ENCODE measurements around the gene TTLL13.
A peak's percentile ranks its signal among the peaks of the same experiment; 100 is the strongest.

The TTLL13 gene

GRCh38 chr15:90213122-90213817 lies 36.1 kb upstream of the TTLL13 start:
- DNase-seq: peak; percentile 60
- Histone ChIP-seq H3K27ac (peak overlapping the region; percentile 75), H3K36me3 (peaks cover 81% of the 10 kb centered on the region), H3K9me3 (ENCODE audit: severe bottlenecking) (no peaks in the 10 kb centered on the region), H3K27me3 (ENCODE audit: insufficient read depth, low read depth, severe bottlenecking) (no peaks in the 10 kb centered on the region), H3K4me3 (ENCODE audit: low read depth, low read length) (no peak overlapping the region)
- TF ChIP-seq, protein P1, sequence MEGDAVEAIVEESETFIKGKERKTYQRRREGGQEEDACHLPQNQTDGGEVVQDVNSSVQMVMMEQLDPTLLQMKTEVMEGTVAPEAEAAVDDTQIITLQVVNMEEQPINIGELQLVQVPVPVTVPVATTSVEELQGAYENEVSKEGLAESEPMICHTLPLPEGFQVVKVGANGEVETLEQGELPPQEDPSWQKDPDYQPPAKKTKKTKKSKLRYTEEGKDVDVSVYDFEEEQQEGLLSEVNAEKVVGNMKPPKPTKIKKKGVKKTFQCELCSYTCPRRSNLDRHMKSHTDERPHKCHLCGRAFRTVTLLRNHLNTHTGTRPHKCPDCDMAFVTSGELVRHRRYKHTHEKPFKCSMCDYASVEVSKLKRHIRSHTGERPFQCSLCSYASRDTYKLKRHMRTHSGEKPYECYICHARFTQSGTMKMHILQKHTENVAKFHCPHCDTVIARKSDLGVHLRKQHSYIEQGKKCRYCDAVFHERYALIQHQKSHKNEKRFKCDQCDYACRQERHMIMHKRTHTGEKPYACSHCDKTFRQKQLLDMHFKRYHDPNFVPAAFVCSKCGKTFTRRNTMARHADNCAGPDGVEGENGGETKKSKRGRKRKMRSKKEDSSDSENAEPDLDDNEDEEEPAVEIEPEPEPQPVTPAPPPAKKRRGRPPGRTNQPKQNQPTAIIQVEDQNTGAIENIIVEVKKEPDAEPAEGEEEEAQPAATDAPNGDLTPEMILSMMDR (IDR thresholded peaks at IDR 0.05; ENCODE audit: low read depth, low read length): no peak

GRCh38 chr15:90213818-90214204 lies 35.5 kb upstream of the TTLL13 start:
- H3K4me3 ChIP-seq (ENCODE audit: low read depth, low read length): no peak overlapping the region
- peak; percentile 71 for DNase-seq
- peaks cover 85% of the 10 kb centered on the region for H3K36me3 ChIP-seq
- peak overlapping the region; percentile 75 for H3K27ac ChIP-seq
- TF ChIP-seq, protein P1 (IDR thresholded peaks at IDR 0.05; ENCODE audit: low read depth, low read length): no peak
- no peaks in the 10 kb centered on the region for H3K27me3 ChIP-seq (ENCODE audit: insufficient read depth, low read depth, severe bottlenecking)
- H3K9me3 ChIP-seq (ENCODE audit: severe bottlenecking): no peaks in the 10 kb centered on the region

DNA sequence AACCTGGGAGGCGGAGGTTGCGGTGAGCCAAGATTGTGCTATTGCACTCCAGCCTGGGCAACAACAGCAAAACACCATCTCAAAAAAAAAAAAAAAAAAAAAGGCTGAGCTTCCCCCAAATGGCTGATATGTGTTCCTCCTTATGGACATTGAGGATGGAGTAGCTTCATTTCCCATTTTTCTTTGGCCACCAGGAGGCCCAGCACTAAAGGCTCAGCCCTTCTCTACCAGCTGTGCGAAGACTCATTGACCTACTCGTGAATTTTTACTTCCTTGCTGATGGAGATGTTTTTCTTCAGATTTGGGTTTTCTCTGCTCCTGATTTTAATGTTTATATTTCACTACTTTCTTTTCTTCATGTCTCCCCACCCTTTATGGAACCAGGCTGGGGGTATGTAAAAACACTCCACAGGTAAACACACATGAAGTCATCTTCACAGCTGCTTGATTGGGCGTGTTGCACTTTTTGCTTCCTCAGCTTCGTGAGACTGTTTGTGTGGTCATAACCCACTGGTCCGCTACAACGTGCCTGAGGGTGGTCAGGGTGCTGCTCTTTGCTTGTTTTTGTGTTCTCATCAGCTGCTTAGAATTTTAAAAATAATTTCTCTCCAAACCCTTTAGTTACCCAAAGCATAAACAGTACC lies 34.7 kb upstream of the TTLL13 start:
- Histone ChIP-seq H3K9me3 (ENCODE audit: severe bottlenecking) (no peaks in the 10 kb centered on the region), H3K36me3 (peaks cover 84% of the 10 kb centered on the region)

DNA sequence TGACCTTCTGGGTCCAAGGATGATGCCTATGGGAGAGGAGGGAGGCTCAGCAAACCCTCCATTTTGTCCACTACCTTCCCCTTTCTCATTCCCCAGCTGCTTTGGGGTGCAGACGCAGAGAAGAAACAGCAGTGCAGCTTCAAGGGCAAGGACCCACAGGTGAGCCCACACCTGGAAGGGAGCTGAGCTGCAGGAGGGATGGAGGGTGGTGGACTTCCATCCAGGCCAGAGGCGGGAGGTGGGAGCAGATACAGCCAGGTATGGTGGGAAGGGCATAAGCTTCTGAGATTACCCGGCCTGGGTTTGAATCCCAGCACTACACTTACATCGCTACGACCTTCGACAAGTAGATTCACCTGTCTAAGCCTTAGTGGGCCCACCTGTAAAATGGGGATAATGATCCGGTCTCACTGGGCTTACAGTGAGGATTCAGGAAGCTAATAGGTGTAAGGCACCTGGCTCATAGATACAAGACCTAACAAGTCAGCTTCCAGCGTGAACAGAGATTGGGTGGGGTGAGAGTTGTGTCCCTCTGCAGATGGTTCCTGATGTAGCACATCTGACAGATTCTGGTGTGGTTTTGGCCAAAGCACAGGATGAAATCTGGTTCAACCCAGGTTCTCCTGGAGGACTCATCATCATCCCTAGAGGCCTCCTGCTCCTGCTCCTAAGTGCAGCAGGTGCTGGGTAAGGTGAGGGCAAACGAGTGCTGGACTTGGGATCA lies 31.5 kb upstream of the TTLL13 start:
- TF ChIP-seq, protein P1 (IDR thresholded peaks at IDR 0.05; ENCODE audit: low read depth, low read length): no peak
- no peaks in the 10 kb centered on the region for H3K9me3 ChIP-seq (ENCODE audit: severe bottlenecking)
- H3K27ac ChIP-seq: no peak overlapping the region
- H3K27me3 ChIP-seq (ENCODE audit: insufficient read depth, low read depth, severe bottlenecking): no peaks in the 10 kb centered on the region
- no peak overlapping the region for H3K4me3 ChIP-seq (ENCODE audit: low read depth, low read length)
- peaks cover 83% of the 10 kb centered on the region for H3K36me3 ChIP-seq
- no peak for DNase-seq

More for the DNA sequence above, 34.7 kb upstream of the TTLL13 start:
- DNase-seq: no peak
- Histone ChIP-seq H3K27ac (peak overlapping the region; percentile 75), H3K27me3 (ENCODE audit: insufficient read depth, low read depth, severe bottlenecking) (no peaks in the 10 kb centered on the region), H3K4me3 (ENCODE audit: low read depth, low read length) (no peak overlapping the region)
- TF ChIP-seq, protein P1 (IDR thresholded peaks at IDR 0.05; ENCODE audit: low read depth, low read length): peak; percentile 41

GRCh38 chr15:90219421-90220141 lies 29.8 kb upstream of the TTLL13 start:
- Histone ChIP-seq H3K4me3 (ENCODE audit: low read depth, low read length) (no peak overlapping the region), H3K27ac (peak overlapping the region; percentile 58), H3K36me3 (peaks cover 90% of the 10 kb centered on the region), H3K9me3 (ENCODE audit: severe bottlenecking) (no peaks in the 10 kb centered on the region), H3K27me3 (ENCODE audit: insufficient read depth, low read depth, severe bottlenecking) (no peaks in the 10 kb centered on the region)
- DNase-seq: peak; percentile 72
- TF ChIP-seq, protein P1 (IDR thresholded peaks at IDR 0.05; ENCODE audit: low read depth, low read length): peak; percentile 83
